Endothelial cell of umbilical vein (primary cell): ENCODE data around the gene ANKS1B. TPM values are rescaled to one million over a fixed set of nuclear protein-coding genes. Genes with fewer than 3 reads are reported as not detected.

Experiments
- BruUV-seq: library from RNA; stranded (reverse); fragments of 400-500 nt; replicated peaks from 2 replicates; lab custom pipeline; 2021; lab: Mats Ljungman, UMichigan
- CTCF ChIA-PET: fragments of 300-600, 350-600 bp; sonication (Branson Sonifier 250); formaldehyde crosslinking; loops from one replicate; lab custom pipeline; 2021; ENCODE audit warnings: antibody characterized with exemption, inconsistent platforms; lab: Charles Lee
- POLR2A ChIA-PET: fragments of 300-600, 350-600 bp; sonication (Branson Sonifier 250); formaldehyde crosslinking; loops from one replicate; lab custom pipeline; 2021; ENCODE audit warnings: antibody characterized with exemption, inconsistent platforms; lab: Charles Lee
- DNase-seq: peaks from one replicate; pipeline ENCODE4 v3.0.0-alpha.2; 2011; ENCODE audit warnings: low read depth, low spot score
- FAIRE-seq: peaks from 2 replicates; lab custom pipeline; 2011; peaks lifted over from hg19 to GRCh38; lab: Jason Lieb, UNC
- H2AFZ ChIP-seq: 2 replicates; pipeline ENCODE4 v1.6.0; 2012; ENCODE audit warnings: low read depth, low read length, control low read depth, inconsistent platforms
- H3K27ac ChIP-seq: 2 replicates; pipeline ENCODE4 v1.5.1; 2011; ENCODE audit warnings: low read depth, mild to moderate bottlenecking, control low read depth, low read length, moderate library complexity; ENCODE audit not compliant: insufficient read depth
- H3K27me3 ChIP-seq, 2 experiments: 2 replicates each; pipeline versions ENCODE4 v1.6.0 to v1.6.1; 2011; ENCODE audit warnings: low read length in 2 of 2, mixed read lengths in 1 of 2; ENCODE audit not compliant: control insufficient read depth in 2 of 2, insufficient read depth in 2 of 2
- H3K36me3 ChIP-seq, 2 experiments: 2 replicates in 1 of 2; 3 replicates in 1 of 2; pipeline ENCODE4 v1.5.1; 2011; ENCODE audit warnings: low read length in 2 of 2, mild to moderate bottlenecking in 1 of 2, moderate library complexity in 1 of 2; ENCODE audit not compliant: control insufficient read depth in 2 of 2, insufficient read depth in 2 of 2; ENCODE audit errors: extremely low read depth in 1 of 2
- H3K4me1 ChIP-seq: 3 replicates; pipeline ENCODE4 v1.5.1; 2011; ENCODE audit warnings: mild to moderate bottlenecking, low read length; ENCODE audit not compliant: control insufficient read depth, insufficient read depth; ENCODE audit errors: extremely low read depth
- H3K4me2 ChIP-seq: 2 replicates; pipeline ENCODE4 v1.6.1; 2011; ENCODE audit warnings: low read length, control low read depth, mixed read lengths; ENCODE audit not compliant: insufficient read depth
- H3K4me3 ChIP-seq, 3 experiments: fragments of 200-600 bp in 1 of 3; sonication (generic), shearing (Covaris generic) in 1 of 3; replicated peaks in 1 of 3; 2 replicates each; pipeline ENCODE4 v1.5.1; 2011 to 2016; ENCODE audit warnings: control low read depth in 3 of 3, low read length in 3 of 3, mild to moderate bottlenecking in 2 of 3, inconsistent platforms in 1 of 3, low read depth in 1 of 3, moderate library complexity in 1 of 3; ENCODE audit not compliant: insufficient read depth in 1 of 3
- H3K79me2 ChIP-seq: 2 replicates; pipeline ENCODE4 v1.6.0; 2012; ENCODE audit warnings: low read length, inconsistent platforms; ENCODE audit not compliant: control insufficient read depth, insufficient read depth
- H3K9ac ChIP-seq: replicated peaks from 2 replicates; pipeline ENCODE3; 2011; ENCODE audit warnings: low read length, control low read depth; ENCODE audit not compliant: insufficient read depth; ENCODE audit errors: extremely low read depth
- H3K9me1 ChIP-seq: replicated peaks from 3 replicates; pipeline ENCODE4 v1.6.0; 2011; ENCODE audit warnings: mild to moderate bottlenecking, low read length; ENCODE audit not compliant: control insufficient read depth, insufficient read depth; ENCODE audit errors: extremely low read depth
- H3K9me3 ChIP-seq: replicated peaks from 2 replicates; pipeline ENCODE4 v1.5.1; 2012; ENCODE audit warnings: low read length, inconsistent platforms; ENCODE audit not compliant: control insufficient read depth, insufficient read depth
- H4K20me1 ChIP-seq: replicated peaks from 2 replicates; pipeline ENCODE3; 2011; ENCODE audit warnings: mild to moderate bottlenecking, low read length; ENCODE audit not compliant: control insufficient read depth, insufficient read depth; ENCODE audit errors: extremely low read depth
- EZH2 ChIP-seq: IDR thresholded peaks from 2 replicates; pipeline ENCODE4 v1.6.1; 2012; ENCODE audit warnings: borderline replicate concordance, low read depth, mild to moderate bottlenecking, moderate library complexity, low read length, inconsistent platforms; ENCODE audit not compliant: severe bottlenecking
- FOS ChIP-seq: IDR thresholded peaks from 2 replicates; pipeline ENCODE4 v1.6.1; 2011; ENCODE audit warnings: mild to moderate bottlenecking, low read length, moderate library complexity, borderline replicate concordance; ENCODE audit not compliant: insufficient read depth
- GATA2 ChIP-seq: IDR thresholded peaks from 2 replicates; pipeline ENCODE4 v1.7.0; 2011; ENCODE audit warnings: low read depth, mild to moderate bottlenecking, moderate library complexity, mixed read lengths, low read length; ENCODE audit not compliant: insufficient read length, insufficient read depth
- JUN ChIP-seq: IDR thresholded peaks from 2 replicates; pipeline ENCODE4 v1.6.1; 2011; ENCODE audit warnings: borderline replicate concordance, low read depth; ENCODE audit not compliant: insufficient read length, insufficient read depth
- MYC ChIP-seq: IDR thresholded peaks from one replicate; pipeline ENCODE4 v1.6.1; 2011; ENCODE audit warnings: mild to moderate bottlenecking, low read depth, low read length
- POLR2A ChIP-seq: IDR thresholded peaks from 2 replicates; pipeline ENCODE4 v1.6.1; 2012; ENCODE audit warnings: low read depth, mild to moderate bottlenecking, control low read depth, low read length
- POLR2AphosphoS5 ChIP-seq: IDR thresholded peaks from 2 replicates; pipeline ENCODE4 v1.6.1; 2012; ENCODE audit warnings: low read depth, mild to moderate bottlenecking, control low read depth, low read length, moderate library complexity; ENCODE audit not compliant: insufficient read depth
- dilution Hi-C: fragments of 300-500 bp; cut with MboI; formaldehyde crosslinking; loops from one replicate; pipeline ENCODE4 v1.15.0; 2019; ENCODE audit warnings: low sequenced_read_pairs; ENCODE audit not compliant: extremely low pct_ligation_motif_present
- intact Hi-C: fragments of 100-400 bp; cut with micrococcal nuclease; formaldehyde crosslinking; loops from one replicate; pipeline ENCODE4 v1.10.0; 2022
- polyA plus RNA-seq, 4 experiments: library from polyadenylated mRNA; depleted of rRNA in 3 of 4; stranded (reverse) in 3 of 4; unstranded in 1 of 4; fragments of >200 nt; gene quantifications; 2 replicates each; pipeline versions ENCODE4 v1.2.1 to v1.2.3, GENCODE V29; 2011 to 2012; ENCODE audit warnings: missing spikeins in 1 of 4
- total RNA-seq: library from RNA; stranded (reverse); gene quantifications from 2 replicates; pipeline ENCODE4 v1.2.3, GENCODE V29; 2021
- TF ChIP-seq, protein P1 (sequence below): IDR thresholded peaks from 2 replicates; pipeline ENCODE4 v1.6.1; 2011; ENCODE audit not compliant: insufficient read depth, insufficient read length
- TF ChIP-seq, protein P2 (sequence below), 2 donors: IDR thresholded peaks; 1 replicate in 1 of 2; 2 replicates in 1 of 2; pipeline ENCODE4 v1.5.1; 2011; ENCODE audit warnings: low read length in 2 of 2, mild to moderate bottlenecking in 2 of 2, moderate library complexity in 2 of 2, control low read depth in 1 of 2, inconsistent platforms in 1 of 2, low read depth in 1 of 2; ENCODE audit not compliant: insufficient read depth in 1 of 2; ENCODE audit errors: extremely low read depth in 1 of 2

ANKS1B gene
- total and polyA plus RNA-seq, 2 donors (not counting 3 experiments of a cell fraction or from before 2014, with no cell fraction given), result 0.15 to 0.38 TPM

DNA sequence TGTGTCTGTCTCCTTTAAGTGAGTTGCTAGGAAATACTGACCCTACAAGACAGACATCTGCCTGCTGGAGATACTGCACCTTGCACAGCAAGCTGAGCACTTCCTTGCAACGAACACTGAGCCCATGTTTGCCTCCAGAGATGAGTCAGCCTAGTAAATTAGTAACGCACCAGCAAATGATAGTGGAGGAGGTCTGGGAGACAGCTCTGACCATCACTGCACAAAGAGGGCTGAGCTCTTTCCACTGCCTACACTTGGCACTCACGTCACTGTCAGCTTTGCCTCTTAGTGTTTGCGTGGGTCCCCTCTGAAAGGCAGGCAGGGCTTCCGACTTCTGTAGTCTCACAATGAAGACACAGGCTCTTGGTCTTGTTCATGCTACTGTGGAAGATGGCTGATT lies 1230.6 kb downstream of the ANKS1B start:
- BruUV-seq, result no TSS peak
- Histone ChIP-seq H3K4me2 (no peak overlapping the region), H3K4me1 (no peaks in the 10 kb centered on the region), H3K9ac (no peak overlapping the region), H2AFZ (no peak overlapping the region), H3K4me3 (no peak overlapping the region), H3K27ac (no peak overlapping the region), H3K9me1 (no peaks in the 10 kb centered on the region), H3K36me3 (no peaks in the 10 kb centered on the region), H3K9me3 (no peaks in the 10 kb centered on the region), H3K79me2 (no peaks in the 10 kb centered on the region), H3K27me3 (no peaks in the 10 kb centered on the region), H4K20me1 (no peaks in the 10 kb centered on the region)
- intact Hi-C loops, result no loop called here
- dilution Hi-C loops, result no loop called here
- DNase-seq (no peak), FAIRE-seq (no peak)
- POLR2A ChIA-PET, result no interaction called here
- CTCF ChIA-PET, result no interaction called here
- no peak for TF ChIP-seq JUN
- no peak for TF ChIP-seq GATA2
- TF ChIP-seq MYC, result no peak
- TF ChIP-seq POLR2AphosphoS5, result no peak
- TF ChIP-seq, protein P1, sequence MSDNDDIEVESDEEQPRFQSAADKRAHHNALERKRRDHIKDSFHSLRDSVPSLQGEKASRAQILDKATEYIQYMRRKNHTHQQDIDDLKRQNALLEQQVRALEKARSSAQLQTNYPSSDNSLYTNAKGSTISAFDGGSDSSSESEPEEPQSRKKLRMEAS, result no peak
- TF ChIP-seq POLR2A, result no peak
- TF ChIP-seq, protein P2, sequence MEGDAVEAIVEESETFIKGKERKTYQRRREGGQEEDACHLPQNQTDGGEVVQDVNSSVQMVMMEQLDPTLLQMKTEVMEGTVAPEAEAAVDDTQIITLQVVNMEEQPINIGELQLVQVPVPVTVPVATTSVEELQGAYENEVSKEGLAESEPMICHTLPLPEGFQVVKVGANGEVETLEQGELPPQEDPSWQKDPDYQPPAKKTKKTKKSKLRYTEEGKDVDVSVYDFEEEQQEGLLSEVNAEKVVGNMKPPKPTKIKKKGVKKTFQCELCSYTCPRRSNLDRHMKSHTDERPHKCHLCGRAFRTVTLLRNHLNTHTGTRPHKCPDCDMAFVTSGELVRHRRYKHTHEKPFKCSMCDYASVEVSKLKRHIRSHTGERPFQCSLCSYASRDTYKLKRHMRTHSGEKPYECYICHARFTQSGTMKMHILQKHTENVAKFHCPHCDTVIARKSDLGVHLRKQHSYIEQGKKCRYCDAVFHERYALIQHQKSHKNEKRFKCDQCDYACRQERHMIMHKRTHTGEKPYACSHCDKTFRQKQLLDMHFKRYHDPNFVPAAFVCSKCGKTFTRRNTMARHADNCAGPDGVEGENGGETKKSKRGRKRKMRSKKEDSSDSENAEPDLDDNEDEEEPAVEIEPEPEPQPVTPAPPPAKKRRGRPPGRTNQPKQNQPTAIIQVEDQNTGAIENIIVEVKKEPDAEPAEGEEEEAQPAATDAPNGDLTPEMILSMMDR (IDR thresholded peaks at IDR 0.05; ENCODE audit: extremely low read depth in 1 of 2, insufficient read depth in 1 of 2, low read depth in 1 of 2, low read length in 2 of 2), result no peak
- TF ChIP-seq EZH2, result no peak
- TF ChIP-seq FOS, result no peak
